ENCODE results near the gene CA10.

The CA10 gene

GRCh38 chr17:51813140-51813783 is 345.3 kb downstream of the CA10 start:
- DNase-seq, result no peak

GRCh38 chr17:51807460-51807859 is 351.1 kb downstream of the CA10 start:
- no peak for DNase-seq

GRCh38 chr17:51805765-51806164 is 352.7 kb downstream of the CA10 start:
- peak; percentile 75 for DNase-seq

- no peak for DNase-seq
Measured at GRCh38 chr17:51805185-51805584, 353.3 kb downstream of the CA10 start.

DNA sequence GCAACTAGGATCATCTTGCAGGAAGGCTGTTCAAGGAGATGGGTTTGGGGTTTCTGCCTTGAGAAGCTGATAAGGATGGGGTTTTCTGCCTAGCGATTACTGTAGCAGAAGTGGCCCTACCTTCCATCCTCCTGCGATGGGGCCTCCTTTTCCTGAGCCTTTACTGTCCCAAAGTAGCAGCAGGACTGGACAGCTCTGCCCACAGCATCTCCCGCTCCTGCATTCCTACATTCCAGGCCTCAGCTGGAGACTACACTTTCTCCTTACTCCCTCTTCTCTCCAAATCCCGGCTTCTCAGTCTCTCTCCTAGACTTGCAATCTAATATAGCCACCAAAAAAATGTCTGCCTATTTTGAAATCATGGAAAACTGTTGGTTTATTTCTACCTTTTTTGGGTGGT is 355.4 kb downstream of the CA10 start:
- no peak for DNase-seq

DNA sequence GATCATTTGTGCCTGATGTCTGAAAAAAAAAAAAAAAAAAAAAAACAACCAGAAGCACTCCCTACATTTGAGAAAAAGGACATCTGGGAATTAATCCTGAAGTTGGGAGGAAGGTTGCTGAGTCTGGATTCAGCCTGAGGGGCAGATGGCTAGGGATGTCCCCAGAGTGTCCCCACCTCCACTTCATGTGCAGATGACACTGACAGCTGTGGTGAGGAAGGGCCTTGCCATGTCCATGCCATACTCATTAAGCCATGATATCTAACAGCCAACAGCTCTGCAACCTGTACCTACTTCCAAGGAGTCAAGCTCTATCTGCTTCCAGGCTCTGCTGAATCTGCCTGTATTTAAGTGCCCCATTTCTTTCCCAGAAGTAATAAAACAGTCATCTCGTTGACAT is 356.0 kb downstream of the CA10 start:
- no peak for DNase-seq

GRCh38 chr17:51801626-51802025 is 356.9 kb downstream of the CA10 start:
- no peak for DNase-seq

DNA sequence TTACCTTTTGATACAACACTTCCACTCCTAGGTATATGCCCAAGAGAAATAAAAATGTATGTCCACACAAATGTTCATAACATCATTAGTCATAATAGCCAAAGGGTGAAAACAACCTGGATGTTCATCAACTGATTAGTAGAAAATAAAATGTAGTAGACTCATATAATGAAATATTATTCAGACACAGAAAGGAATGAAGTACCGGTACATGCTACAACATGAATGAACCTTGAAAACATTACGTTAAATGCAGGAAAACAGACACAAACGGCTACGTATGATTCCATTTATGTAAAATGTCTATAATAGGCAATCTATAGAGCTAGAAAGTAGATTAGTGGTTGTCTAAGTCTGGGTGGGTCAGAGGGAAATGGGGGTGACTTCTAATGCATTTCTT is 358.5 kb downstream of the CA10 start:
- no peak for DNase-seq

GRCh38 chr17:51799240-51799639 is 359.3 kb downstream of the CA10 start:
- no peak for DNase-seq

DNA sequence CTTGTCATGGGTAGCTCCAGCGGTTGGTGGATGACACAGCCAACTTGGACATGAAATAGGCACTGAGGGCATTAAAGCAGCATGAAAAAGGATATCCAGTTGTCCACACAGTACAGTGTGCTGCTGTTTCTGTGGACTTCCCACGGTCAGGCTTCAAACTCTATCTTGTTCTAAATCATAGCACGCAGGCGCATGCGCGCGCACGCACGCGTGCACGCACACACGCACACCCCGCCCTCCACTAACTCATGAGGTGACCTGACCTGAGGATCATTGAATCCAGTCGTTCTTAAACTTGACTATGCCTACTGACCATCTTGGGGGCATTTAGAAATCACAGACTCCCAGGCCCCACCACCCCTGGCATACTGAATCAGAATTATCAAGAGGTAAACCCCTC is 361.4 kb downstream of the CA10 start:
- no peak for DNase-seq

DNA sequence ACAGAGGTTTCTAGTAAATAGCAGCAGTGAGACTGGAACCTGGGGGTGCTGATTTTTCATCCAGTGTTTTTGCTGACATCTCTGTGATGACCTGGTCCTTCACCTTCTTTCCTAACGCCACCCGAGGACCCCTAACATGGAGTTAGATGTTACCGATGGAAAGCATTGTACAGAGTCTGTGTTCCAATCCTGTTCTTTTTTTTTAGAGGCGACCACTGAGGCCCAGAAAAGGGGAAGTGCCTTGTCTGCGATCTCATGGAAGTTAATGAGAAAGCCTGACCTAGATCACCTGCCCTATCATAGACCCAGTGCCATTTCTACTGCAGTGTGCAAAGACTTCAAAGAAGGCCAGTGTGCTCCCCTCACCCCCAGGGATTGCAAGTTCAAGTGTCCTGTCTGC is 362.5 kb downstream of the CA10 start:
- no peak for DNase-seq

GRCh38 chr17:51795401-51795800 is 363.1 kb downstream of the CA10 start:
- no peak for DNase-seq

GRCh38 chr17:51794466-51794865 is 364.0 kb downstream of the CA10 start:
- no peak for DNase-seq

GRCh38 chr17:51793686-51794085 is 364.8 kb downstream of the CA10 start:
- DNase-seq, result peak; percentile 81

GRCh38 chr17:51778842-51779241 is 379.7 kb downstream of the CA10 start:
- DNase-seq, result no peak

GRCh38 chr17:51770027-51770759 is 388.3 kb downstream of the CA10 start:
- no peak for DNase-seq

GRCh38 chr17:51769231-51769630 is 389.3 kb downstream of the CA10 start:
- no peak for DNase-seq

- DNase-seq, result no peak
Measured at GRCh38 chr17:51768706-51769105, 389.8 kb downstream of the CA10 start.

GRCh38 chr17:51767287-51767686 is 391.2 kb downstream of the CA10 start:
- no peak for DNase-seq

DNA sequence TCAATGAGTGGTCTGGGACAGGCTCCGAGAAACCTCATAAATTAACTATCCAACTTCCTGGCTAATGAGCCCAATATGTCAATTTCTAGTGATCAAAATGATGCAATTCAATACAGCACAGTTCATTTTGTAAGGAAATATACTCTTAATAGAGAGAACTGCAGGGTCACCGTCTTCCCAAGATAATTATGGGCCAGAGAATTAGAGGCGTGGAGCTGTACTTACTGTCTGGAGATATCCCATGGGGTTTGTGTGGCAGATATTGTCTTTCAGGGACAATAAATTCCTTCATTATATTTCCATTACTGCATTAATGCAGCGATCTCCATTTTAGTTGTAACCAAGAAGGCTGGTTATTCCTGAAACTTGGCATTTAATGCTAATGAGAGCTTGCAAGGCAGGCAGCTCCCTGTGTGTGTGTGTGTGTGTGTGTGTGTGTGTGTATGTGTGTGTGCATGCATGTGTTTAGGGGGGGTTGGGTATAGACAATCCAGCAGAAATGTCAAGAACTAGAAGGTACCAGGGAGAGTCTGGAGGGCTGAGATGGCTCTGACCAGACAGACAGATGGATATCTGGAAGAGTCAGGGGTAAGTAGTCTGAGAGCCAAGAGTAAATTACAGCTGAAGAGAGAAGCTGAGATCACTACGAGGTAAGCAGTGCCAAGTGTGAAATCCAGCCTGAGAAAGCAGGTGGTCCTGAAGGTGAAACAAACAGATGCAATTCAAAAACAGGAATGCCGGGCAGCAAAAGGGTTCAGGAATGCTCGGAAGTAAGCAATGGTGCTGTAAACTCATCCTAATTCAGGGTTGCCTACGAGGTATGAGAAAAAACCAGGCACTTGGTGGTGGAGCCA is 393.0 kb downstream of the CA10 start:
- DNase-seq, result no peak

GRCh38 chr17:51764387-51764971 is 394.0 kb downstream of the CA10 start:
- DNase-seq, result peak; percentile 82

- DNase-seq, result no peak
Measured at GRCh38 chr17:51763058-51763457, 395.5 kb downstream of the CA10 start.

DNA sequence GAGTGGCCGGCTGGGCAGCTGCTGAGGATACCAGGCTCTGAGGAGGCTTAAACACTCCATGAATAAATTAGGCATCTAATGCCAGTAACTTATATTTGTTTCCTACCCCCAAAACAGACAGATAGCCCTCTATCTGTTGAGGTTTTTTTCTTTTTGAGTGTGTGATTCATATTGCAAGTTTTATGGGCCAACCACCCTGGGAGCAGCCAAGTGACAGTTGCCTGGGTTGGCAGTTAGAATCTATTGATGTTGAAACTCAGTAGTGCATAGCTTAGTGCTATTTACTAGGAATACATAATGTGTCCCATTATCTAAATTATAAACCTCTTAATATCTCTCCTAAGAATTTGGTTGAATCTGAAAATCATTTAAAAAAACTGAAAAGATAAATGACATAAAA is 397.4 kb downstream of the CA10 start:
- DNase-seq, result peak; percentile 3
